Left ventricle myocardium inferior (tissue), 1 donor: ENCODE data around the gene GATM. TPM values are rescaled to one million over a fixed set of nuclear protein-coding genes. Genes with fewer than 3 reads are reported as not detected.

Source experiments
- DNase-seq: peaks from one replicate; pipeline ENCODE4 v3.0.0-alpha.2; 2020
- H3K27ac ChIP-seq: fragments of 200-600 bp; replicated peaks from 2 replicates; pipeline ENCODE4 v1.8.0; 2021
- H3K27me3 ChIP-seq: fragments of 200-600 bp; 2 replicates; pipeline ENCODE4 v1.8.0; 2021; ENCODE audit warnings: low read depth
- H3K36me3 ChIP-seq: fragments of 200-600 bp; 2 replicates; pipeline ENCODE4 v1.8.0; 2021
- H3K4me1 ChIP-seq: fragments of 200-600 bp; 2 replicates; pipeline ENCODE4 v1.8.0; 2021
- H3K4me3 ChIP-seq: fragments of 200-600 bp; 2 replicates; pipeline ENCODE4 v1.8.0; 2021; ENCODE audit warnings: mild to moderate bottlenecking, moderate library complexity
- H3K9me3 ChIP-seq: fragments of 200-600 bp; replicated peaks from 2 replicates; pipeline ENCODE4 v1.8.0; 2021
- CTCF ChIP-seq: fragments of 200-600 bp; IDR thresholded peaks from 2 replicates; pipeline ENCODE4 v1.8.0; 2021; ENCODE audit warnings: antibody characterized with exemption, mild to moderate bottlenecking, borderline replicate concordance
- intact Hi-C: fragments of 100-400 bp; cut with micrococcal nuclease; formaldehyde crosslinking; loops from one replicate; pipeline ENCODE4 v1.11.0; 2022
- total RNA-seq: library from RNA; stranded (reverse); fragmentation: NEBNext Ultra II Directional; extraction: Animal tissue kit (Norgen Biotek cat#: 25700); gene quantifications from one replicate; pipeline ENCODE4 v1.2.1, GENCODE V29; 2021
- donor health status: DM: no; HTN: yes; CAD: no; lungs with severe emphysema.

Gene GATM
- total RNA-seq, 1 donor from 2014 or later: 9.3 TPM

DNA sequence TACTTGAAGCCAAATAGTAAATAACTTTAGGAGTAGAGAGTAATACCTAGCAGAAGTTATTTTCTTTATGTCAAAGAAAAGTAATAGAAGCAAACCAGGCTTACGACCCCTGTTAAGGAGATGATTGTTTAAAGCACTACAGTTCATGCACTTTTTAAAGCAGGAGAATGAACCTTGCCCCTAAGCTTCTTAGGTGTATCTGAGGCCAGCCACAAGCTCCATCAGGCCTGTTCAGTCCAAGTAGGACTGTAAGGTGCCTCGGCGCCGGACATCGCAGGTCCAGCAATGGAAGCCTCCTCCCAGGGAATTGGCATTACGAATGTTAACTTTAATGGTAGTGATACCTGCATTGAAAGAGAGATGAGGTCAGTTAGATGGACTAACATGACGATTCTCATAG, 16.5 kb downstream of the GATM start:
- no peak overlapping the region for H3K27ac ChIP-seq
- H3K9me3 ChIP-seq: no peaks in the 10 kb centered on the region
- no peak for TF ChIP-seq CTCF
- H3K4me3 ChIP-seq: no peak overlapping the region
- intact Hi-C loops: no loop called here
- H3K36me3 ChIP-seq: peaks cover 72% of the 10 kb centered on the region
- no peak for DNase-seq
- no peaks in the 10 kb centered on the region for H3K27me3 ChIP-seq
- peaks cover 15% of the 10 kb centered on the region for H3K4me1 ChIP-seq

DNA sequence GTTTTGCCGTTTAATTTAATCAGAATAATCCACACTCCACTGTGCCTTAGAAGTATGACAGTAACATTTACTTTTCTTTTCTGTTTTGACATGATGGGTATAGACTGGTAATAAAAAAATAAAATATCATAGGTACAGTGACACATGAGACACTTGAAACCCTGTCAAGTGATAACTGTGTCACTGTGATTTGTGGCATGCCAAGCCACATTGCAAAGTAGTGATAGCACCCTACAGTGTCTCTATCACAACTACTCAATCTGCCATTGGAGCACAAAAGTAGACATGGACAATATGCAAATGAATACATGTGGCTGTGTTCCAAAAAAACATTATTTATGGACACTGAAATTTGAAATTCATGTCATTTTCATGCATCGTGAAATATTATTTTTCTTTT, 22.5 kb downstream of the GATM start:
- intact Hi-C loops: no loop called here
- Histone ChIP-seq H3K4me1 (no peaks in the 10 kb centered on the region), H3K9me3 (no peaks in the 10 kb centered on the region), H3K27me3 (no peaks in the 10 kb centered on the region), H3K27ac (no peak overlapping the region), H3K4me3 (no peak overlapping the region), H3K36me3 (peaks cover 17% of the 10 kb centered on the region)
- TF ChIP-seq CTCF: no peak
- no peak for DNase-seq

DNA sequence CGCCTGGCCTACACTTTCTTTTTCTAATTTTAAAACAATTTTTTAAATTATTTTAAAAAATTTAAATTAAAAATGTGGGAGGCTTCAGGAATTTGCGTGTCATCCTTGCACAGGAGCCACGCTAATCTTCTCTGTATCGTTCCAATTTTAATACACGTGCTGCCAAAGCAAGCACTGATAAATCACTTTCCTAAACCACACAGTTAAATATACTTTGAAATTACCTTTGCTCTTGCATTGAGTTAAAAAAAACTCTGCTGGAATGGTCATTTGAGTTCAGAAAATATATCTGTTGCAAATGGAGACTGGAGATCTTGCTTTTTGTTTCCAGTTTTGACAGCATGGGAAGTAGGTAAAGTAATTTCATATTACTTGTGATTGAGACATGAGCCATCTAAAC, 23.6 kb downstream of the GATM start:
- Histone ChIP-seq H3K4me3 (no peak overlapping the region), H3K36me3 (peaks cover 7% of the 10 kb centered on the region), H3K27me3 (peaks cover 6% of the 10 kb centered on the region), H3K27ac (no peak overlapping the region), H3K4me1 (no peaks in the 10 kb centered on the region), H3K9me3 (no peaks in the 10 kb centered on the region)
- no peak for DNase-seq
- no peak for TF ChIP-seq CTCF
- intact Hi-C loops: no loop called here

GRCh38 chr15:45351227-45351626, 27.1 kb downstream of the GATM start:
- no peak overlapping the region for H3K27ac ChIP-seq
- no peaks in the 10 kb centered on the region for H3K9me3 ChIP-seq
- H3K4me3 ChIP-seq: no peak overlapping the region
- peaks cover 18% of the 10 kb centered on the region for H3K27me3 ChIP-seq
- no peak for TF ChIP-seq CTCF
- peaks cover 5% of the 10 kb centered on the region for H3K4me1 ChIP-seq
- no peak for DNase-seq
- no peaks in the 10 kb centered on the region for H3K36me3 ChIP-seq
- intact Hi-C loops: no loop called here

DNA sequence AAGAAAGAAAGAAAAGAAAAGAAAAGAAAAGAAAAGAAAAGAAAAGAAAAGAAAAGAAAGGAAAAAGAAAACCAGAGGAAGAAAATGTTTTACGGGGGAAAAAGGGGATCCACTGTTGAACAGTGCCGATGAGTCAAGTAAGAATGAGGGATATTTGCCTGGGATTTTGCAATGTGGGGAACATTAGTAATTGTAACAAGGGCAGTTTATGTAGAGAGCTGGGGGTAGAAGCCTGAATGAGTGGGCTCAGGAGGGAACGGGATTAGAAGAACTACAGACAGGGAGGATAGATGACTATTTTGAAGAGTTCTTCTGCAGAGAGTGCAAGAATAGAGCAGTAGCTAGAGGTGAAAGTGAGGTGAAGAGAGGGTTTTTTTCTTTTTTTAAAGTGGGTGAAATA, 28.7 kb downstream of the GATM start:
- TF ChIP-seq CTCF: no peak
- H3K27ac ChIP-seq: no peak overlapping the region
- no peak for DNase-seq
- intact Hi-C loops: no loop called here
- H3K4me3 ChIP-seq: no peak overlapping the region
- no peaks in the 10 kb centered on the region for H3K36me3 ChIP-seq
- H3K27me3 ChIP-seq: peaks cover 18% of the 10 kb centered on the region
- H3K4me1 ChIP-seq: peaks cover 6% of the 10 kb centered on the region
- H3K9me3 ChIP-seq: no peaks in the 10 kb centered on the region

GRCh38 chr15:45347989-45348388, 30.4 kb downstream of the GATM start:
- H3K9me3 ChIP-seq: no peaks in the 10 kb centered on the region
- no peaks in the 10 kb centered on the region for H3K36me3 ChIP-seq
- intact Hi-C loops: no loop called here
- H3K4me3 ChIP-seq: no peak overlapping the region
- peaks cover 6% of the 10 kb centered on the region for H3K4me1 ChIP-seq
- peaks cover 23% of the 10 kb centered on the region for H3K27me3 ChIP-seq
- no peak for DNase-seq
- H3K27ac ChIP-seq: no peak overlapping the region
- TF ChIP-seq CTCF: no peak
